C4-2B (cell line): Measurements from ENCODE around the gene AP1G1.

ENCODE experiments used
- CTCF ChIP-seq: fragments of 450-650 bp; conservative IDR thresholded peaks from 2 replicates; pipeline ENCODE4 v1.5.1; 2017; ENCODE audit warnings: mild to moderate bottlenecking
- ZFX ChIP-seq: fragments of 450-650 bp; IDR thresholded peaks from 2 replicates; pipeline ENCODE4 v1.6.1; 2017

- TF ChIP-seq CTCF (0 out of 2 replicates have a peak, but pooled peaks have one; percentile 19), ZFX (peak; percentile 94)
Measured at GRCh38 chr16:71723537-71724319, 84.9 kb downstream of the AP1G1 start.
